B cell (primary cell): ENCODE data around the gene FFAR3. TPM values are rescaled to one million over a fixed set of nuclear protein-coding genes. Genes with fewer than 3 reads are reported as not detected.

Source experiments
- ATAC-seq: fragments of 200-7000 bp; cut with Tn5 transposase; one replicate; pipeline ENCODE4 v1.10.0; 2021; ENCODE audit warnings: low read depth, mild to moderate bottlenecking, moderate number of reproducible peaks, moderate library complexity
- CTCF ChIA-PET: fragments of 350-600 bp; sonication (Branson Sonifier 250); formaldehyde crosslinking; loops from one replicate; lab custom pipeline; 2021; ENCODE audit warnings: antibody characterized with exemption, inconsistent platforms; lab: Charles Lee
- POLR2A ChIA-PET: fragments of 350-600 bp; sonication (Branson Sonifier 250); formaldehyde crosslinking; loops from one replicate; lab custom pipeline; 2021; ENCODE audit warnings: antibody characterized with exemption; lab: Charles Lee
- DNase-seq: peaks from one replicate; pipeline ENCODE4 v3.0.0; 2013
- H2AFZ ChIP-seq: 2 replicates; pipeline ENCODE4 v1.6.1; 2012; ENCODE audit warnings: mild to moderate bottlenecking, low read depth, low read length; ENCODE audit not compliant: insufficient read depth, poor library complexity, severe bottlenecking
- H3K27ac ChIP-seq, 2 donors: 1 replicate in 1 of 2; 2 replicates in 1 of 2; pipeline ENCODE4 v1.5.1; 2012 to 2013; ENCODE audit warnings: low read length in 2 of 2, mild to moderate bottlenecking in 2 of 2, moderate library complexity in 1 of 2
- H3K27me3 ChIP-seq, 4 experiments: fragments of 200-600 bp in 1 of 4; sonication (generic) in 1 of 4; replicated peaks in 1 of 4; 1 replicate in 2 of 4; 2 replicates in 2 of 4; pipeline versions ENCODE4 v1.6.1 to v1.7.0; 2013 to 2016; ENCODE audit warnings: low read length in 3 of 4, mild to moderate bottlenecking in 2 of 4, mixed read lengths in 1 of 4, moderate library complexity in 1 of 4; ENCODE audit not compliant: insufficient read depth in 4 of 4, control insufficient read depth in 3 of 4; ENCODE audit errors: control extremely low read depth in 1 of 4
- H3K36me3 ChIP-seq, 2 experiments: replicated peaks in 1 of 2; 1 replicate in 1 of 2; 2 replicates in 1 of 2; pipeline versions ENCODE4 v1.6.1 to v1.7.1; 2013; ENCODE audit warnings: low read length in 1 of 2; ENCODE audit not compliant: insufficient read depth in 2 of 2, control insufficient read depth in 1 of 2; ENCODE audit errors: control extremely low read depth in 1 of 2, extremely low read depth in 1 of 2
- H3K4me1 ChIP-seq, 2 donors: fragments of 200-600 bp in 1 of 2; sonication (generic) in 1 of 2; 1 replicate in 1 of 2; 2 replicates in 1 of 2; pipeline versions ENCODE4 v1.5.1 to v1.6.1; 2013 to 2017; ENCODE audit warnings: low read length in 2 of 2; ENCODE audit not compliant: control insufficient read depth in 2 of 2, insufficient read depth in 2 of 2
- H3K4me2 ChIP-seq: replicated peaks from 2 replicates; pipeline ENCODE3; 2012; ENCODE audit warnings: mild to moderate bottlenecking, low read depth, low read length; ENCODE audit not compliant: poor library complexity, severe bottlenecking
- H3K4me3 ChIP-seq, 5 experiments: fragments of 200-600 bp in 1 of 5; sonication (generic) in 1 of 5; 1 replicate in 3 of 5; 2 replicates in 2 of 5; pipeline versions ENCODE4 v1.5.1 to v1.7.0; 2011 to 2016; ENCODE audit warnings: low read length in 4 of 5, mild to moderate bottlenecking in 4 of 5, low read depth in 2 of 5, control low read depth in 1 of 5, moderate library complexity in 1 of 5; ENCODE audit not compliant: insufficient read depth in 1 of 5; ENCODE audit errors: control extremely low read depth in 1 of 5, extremely low read depth in 1 of 5
- H3K79me2 ChIP-seq: fragments of 200-600 bp; sonication (generic); one replicate; pipeline ENCODE4 v1.6.0; 2016; ENCODE audit warnings: low read length; ENCODE audit not compliant: control insufficient read depth, insufficient read depth
- H3K9ac ChIP-seq: fragments of 200-600 bp; sonication (generic); 2 replicates; pipeline ENCODE4 v1.6.1; 2017; ENCODE audit warnings: mild to moderate bottlenecking, low read length, moderate library complexity
- H3K9me3 ChIP-seq, 3 donors: one replicate each; pipeline versions ENCODE4 v1.6.1 to v1.7.1; 2013; ENCODE audit warnings: low read length in 2 of 3; ENCODE audit not compliant: control insufficient read depth in 2 of 3, insufficient read depth in 1 of 3; ENCODE audit errors: control extremely low read depth in 1 of 3
- H4K20me1 ChIP-seq: 2 replicates; pipeline ENCODE4 v1.6.0; 2012; ENCODE audit warnings: mild to moderate bottlenecking, low read length; ENCODE audit not compliant: insufficient read depth, control insufficient read depth, poor library complexity, severe bottlenecking
- H3K27ac Mint-ChIP-seq: one replicate; pipeline ENCODE4 v1.8.0; 2021; ENCODE audit warnings: mixed read lengths
- H3K27me3 Mint-ChIP-seq: one replicate; pipeline ENCODE4 v1.8.0; 2021; ENCODE audit warnings: mixed read lengths
- H3K4me1 Mint-ChIP-seq: one replicate; pipeline ENCODE4 v1.8.0; 2021; ENCODE audit warnings: mixed read lengths
- H3K4me3 Mint-ChIP-seq: one replicate; pipeline ENCODE4 v1.8.0; 2021; ENCODE audit warnings: mixed read lengths
- H3K9me3 Mint-ChIP-seq: one replicate; pipeline ENCODE4 v1.8.0; 2022; ENCODE audit warnings: mixed read lengths; ENCODE audit not compliant: insufficient read depth
- CTCF ChIP-seq: fragments of 200-600 bp; IDR thresholded peaks from one replicate; pipeline ENCODE4 v1.8.0; 2022; ENCODE audit warnings: antibody characterized with exemption, mild to moderate bottlenecking
- EZH2 ChIP-seq: IDR thresholded peaks from 2 replicates; pipeline ENCODE4 v1.6.1; 2012; ENCODE audit warnings: borderline replicate concordance, low read depth, mild to moderate bottlenecking, moderate library complexity, low read length; ENCODE audit not compliant: insufficient read depth, poor library complexity, severe bottlenecking
- WGBS: methylation state at CpG from one replicate; pipeline ENCODE4 v1.1.5; 2013; ENCODE audit warnings: missing lambda C conversion rate; ENCODE audit not compliant: insufficient coverage; 5-methylcytosine and 5-hydroxymethylcytosine counted together
- intact Hi-C: fragments of 100-400 bp; cut with micrococcal nuclease; formaldehyde crosslinking; loops from one replicate; pipeline ENCODE4 v1.10.0; 2022
- polyA plus RNA-seq: library from polyadenylated mRNA; depleted of rRNA; stranded (reverse); fragments of >200 nt; gene quantifications from 2 replicates; pipeline ENCODE4 v1.2.3, GENCODE V29; 2012
- total RNA-seq, 2 donors: library from RNA; stranded (reverse); fragments of 120-200 nt in 1 of 2; gene quantifications; 1 replicate in 1 of 2; 2 replicates in 1 of 2; pipeline versions ENCODE4 v1.2.3 to v1.2.4, GENCODE V29; 2013 to 2022

Gene FFAR3
- total and polyA plus RNA-seq, 2 donors (not counting 1 experiment from before 2014, with no cell fraction given): 0.63 TPM; not detected in 1

DNA sequence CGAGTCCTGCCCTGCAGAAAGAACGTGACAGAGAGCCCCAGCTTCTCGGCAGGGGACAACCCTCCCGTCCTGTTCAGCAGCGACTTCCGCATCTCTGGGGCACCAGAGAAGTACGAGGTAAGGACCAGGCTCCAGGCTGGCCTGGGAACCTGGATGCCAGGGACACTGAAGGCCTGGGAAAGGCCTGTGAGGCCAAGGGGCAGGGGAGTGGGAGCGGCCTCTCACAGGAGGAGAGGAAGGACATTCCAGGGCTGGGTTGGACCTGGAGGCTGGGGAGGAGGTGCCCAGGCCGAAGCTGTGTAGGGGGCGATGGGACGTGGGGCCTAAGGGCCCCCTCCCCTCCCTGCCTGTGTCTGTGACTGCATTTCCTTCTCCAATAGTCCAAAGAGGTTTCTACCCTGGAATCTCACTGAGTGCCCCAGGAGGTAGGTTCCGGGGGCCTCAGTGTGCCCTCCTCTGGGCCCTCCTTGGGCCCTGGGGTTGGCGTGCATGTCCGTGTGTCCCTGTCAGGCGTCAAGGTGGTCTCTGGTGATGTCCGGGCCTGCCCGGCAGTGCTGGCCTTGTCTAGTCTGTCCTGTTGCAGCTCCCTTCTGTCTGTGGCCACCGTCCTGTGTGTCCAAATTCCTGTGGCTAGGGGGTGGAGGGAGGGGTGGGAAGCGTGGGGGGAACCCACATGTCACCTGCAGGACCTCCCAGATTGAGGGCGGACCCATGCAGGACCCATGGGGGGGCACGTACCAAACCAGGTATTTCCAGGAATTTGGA is 46.2 kb upstream of the FFAR3 start:
- peaks cover 43 to 71% of the 10 kb centered on the region in 2 donors for H3K4me1 ChIP-seq
- CTCF ChIA-PET: interaction anchor here (0.6 to 1.1 kb wide), 2 partner anchors 152 to 183 kb away, joined by 3 to 4 read pairs; no protein-coding TSS in a partner anchor
- no peak for TF ChIP-seq CTCF
- TF ChIP-seq EZH2: no peak
- no peak overlapping the region for H3K4me3 ChIP-seq
- H3K4me2 ChIP-seq: no peak overlapping the region
- H3K27ac Mint-ChIP-seq: no peak overlapping the region
- ATAC-seq: no peak
- no peaks in the 10 kb centered on the region for H3K27me3 ChIP-seq
- H3K36me3 ChIP-seq: no peaks in the 10 kb centered on the region
- H3K9ac ChIP-seq: no peak overlapping the region
- peaks cover 57% of the 10 kb centered on the region for H3K4me1 Mint-ChIP-seq
- no peak overlapping the region for H3K27ac ChIP-seq
- 84% methylated on average over 17 of the region's 21 CpGs for WGBS
- peaks cover 60% of the 10 kb centered on the region for H3K79me2 ChIP-seq
- H4K20me1 ChIP-seq: no peaks in the 10 kb centered on the region
- H3K9me3 ChIP-seq: no peaks in the 10 kb centered on the region
- DNase-seq: no peak
- POLR2A ChIA-PET: interaction anchor here (0.7 kb wide), 1 partner anchor 410 kb away, joined by 8 read pairs; no protein-coding TSS in a partner anchor
- H3K4me3 Mint-ChIP-seq: no peak overlapping the region
- no peaks in the 10 kb centered on the region for H3K9me3 Mint-ChIP-seq
- no peaks in the 10 kb centered on the region for H3K27me3 Mint-ChIP-seq
- intact Hi-C loops: no loop called here
- H2AFZ ChIP-seq: peak overlapping the region; percentile 26

DNA sequence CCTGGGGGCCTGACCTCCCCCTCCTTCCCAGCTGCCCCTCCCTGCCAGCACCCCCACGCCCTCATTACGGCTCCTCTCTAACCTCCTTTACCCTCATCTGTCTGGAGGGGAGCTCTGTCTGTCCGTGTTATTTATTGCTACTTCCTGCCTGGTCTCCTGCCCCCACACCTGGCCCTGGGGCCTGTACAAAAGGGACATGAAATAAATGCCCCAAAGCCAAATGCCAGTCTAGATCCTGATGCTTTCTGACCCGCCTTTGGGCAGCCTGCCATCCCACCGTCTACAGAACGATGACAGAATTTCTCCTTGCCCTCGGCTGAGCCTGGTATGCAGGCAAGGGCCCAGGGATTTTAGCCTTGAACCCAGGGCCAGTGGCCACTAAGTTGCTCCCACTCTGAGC is 44.7 kb upstream of the FFAR3 start:
- H2AFZ ChIP-seq: no peak overlapping the region
- H3K4me1 ChIP-seq: peaks cover 48 to 72% of the 10 kb centered on the region in 2 donors
- Mint-ChIP-seq H3K9me3 (no peaks in the 10 kb centered on the region), H3K4me3 (no peak overlapping the region), H3K27me3 (no peaks in the 10 kb centered on the region), H3K4me1 (peaks cover 58% of the 10 kb centered on the region), H3K27ac (peak overlapping the region; percentile 15)
- no peaks in the 10 kb centered on the region for H3K9me3 ChIP-seq
- H3K9ac ChIP-seq: no peak overlapping the region
- intact Hi-C loops: no loop called here
- no peak for ATAC-seq
- no peak overlapping the region for H3K27ac ChIP-seq
- ChIA-PET CTCF (interaction anchor here (0.6 to 2.6 kb wide), 5 partner anchors 8 to 82 kb away, joined by 3 to 8 read pairs (median 6); no protein-coding TSS in a partner anchor), POLR2A (interaction anchor here (8.3 kb wide), 1 partner anchor 18 kb away, joined by 106 read pairs; the partner anchor contains the start of gene CD22)
- no peak overlapping the region for H3K4me3 ChIP-seq
- TF ChIP-seq CTCF: no peak
- TF ChIP-seq EZH2: no peak
- H4K20me1 ChIP-seq: no peaks in the 10 kb centered on the region
- WGBS: 53% methylated on average over 4 of the region's 7 CpGs
- peak overlapping the region; percentile 43 for H3K4me2 ChIP-seq
- no peaks in the 10 kb centered on the region for H3K27me3 ChIP-seq
- no peak for DNase-seq
- peaks cover 62% of the 10 kb centered on the region for H3K79me2 ChIP-seq
- H3K36me3 ChIP-seq: no peaks in the 10 kb centered on the region
